Choroid plexus epithelial cell (primary cell): ENCODE measurements around the gene OR10J1.
"Not testable (repeated sequence)": the region's sequence is repeated elsewhere in the genome, so short reads cannot be mapped to it uniquely, and the experiment has no call there.

Experiments used
- DNase-seq: peaks from one replicate; pipeline ENCODE4 v3.0.0-alpha.2; 2010; ENCODE audit warnings: low read depth
- H3K4me3 ChIP-seq: 2 replicates; pipeline ENCODE4 v1.5.1; 2011; ENCODE audit warnings: low read depth, mild to moderate bottlenecking, control low read depth, low read length, moderate library complexity
- TF ChIP-seq, protein P1 (sequence below): conservative IDR thresholded peaks from 2 replicates; pipeline ENCODE4 v1.5.1; 2011; ENCODE audit warnings: low read depth, mild to moderate bottlenecking, control low read depth, inconsistent platforms, low read length, moderate library complexity

The OR10J1 gene

DNA sequence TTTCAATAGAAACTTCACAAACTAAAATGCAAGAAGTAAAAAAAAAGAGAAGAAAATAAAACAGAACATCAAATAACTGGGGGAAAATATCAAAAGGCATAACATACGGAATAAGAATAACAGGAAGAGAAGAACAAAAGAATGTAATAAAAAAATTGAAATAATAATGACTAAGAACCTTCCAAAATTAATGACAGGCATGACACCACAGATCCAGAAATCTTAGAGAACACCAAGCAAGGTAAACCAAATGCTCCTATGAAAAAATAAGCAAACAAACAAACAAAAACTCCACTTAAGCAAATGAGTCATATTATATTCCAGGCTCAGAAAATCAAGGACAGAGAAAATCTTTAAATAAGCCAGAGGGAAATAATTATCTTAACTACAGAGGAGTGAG lies 8.7 kb downstream of the OR10J1 start:
- DNase-seq: no peak
- TF ChIP-seq, protein P1, sequence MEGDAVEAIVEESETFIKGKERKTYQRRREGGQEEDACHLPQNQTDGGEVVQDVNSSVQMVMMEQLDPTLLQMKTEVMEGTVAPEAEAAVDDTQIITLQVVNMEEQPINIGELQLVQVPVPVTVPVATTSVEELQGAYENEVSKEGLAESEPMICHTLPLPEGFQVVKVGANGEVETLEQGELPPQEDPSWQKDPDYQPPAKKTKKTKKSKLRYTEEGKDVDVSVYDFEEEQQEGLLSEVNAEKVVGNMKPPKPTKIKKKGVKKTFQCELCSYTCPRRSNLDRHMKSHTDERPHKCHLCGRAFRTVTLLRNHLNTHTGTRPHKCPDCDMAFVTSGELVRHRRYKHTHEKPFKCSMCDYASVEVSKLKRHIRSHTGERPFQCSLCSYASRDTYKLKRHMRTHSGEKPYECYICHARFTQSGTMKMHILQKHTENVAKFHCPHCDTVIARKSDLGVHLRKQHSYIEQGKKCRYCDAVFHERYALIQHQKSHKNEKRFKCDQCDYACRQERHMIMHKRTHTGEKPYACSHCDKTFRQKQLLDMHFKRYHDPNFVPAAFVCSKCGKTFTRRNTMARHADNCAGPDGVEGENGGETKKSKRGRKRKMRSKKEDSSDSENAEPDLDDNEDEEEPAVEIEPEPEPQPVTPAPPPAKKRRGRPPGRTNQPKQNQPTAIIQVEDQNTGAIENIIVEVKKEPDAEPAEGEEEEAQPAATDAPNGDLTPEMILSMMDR: no peak
- H3K4me3 ChIP-seq: no peak overlapping the region

DNA sequence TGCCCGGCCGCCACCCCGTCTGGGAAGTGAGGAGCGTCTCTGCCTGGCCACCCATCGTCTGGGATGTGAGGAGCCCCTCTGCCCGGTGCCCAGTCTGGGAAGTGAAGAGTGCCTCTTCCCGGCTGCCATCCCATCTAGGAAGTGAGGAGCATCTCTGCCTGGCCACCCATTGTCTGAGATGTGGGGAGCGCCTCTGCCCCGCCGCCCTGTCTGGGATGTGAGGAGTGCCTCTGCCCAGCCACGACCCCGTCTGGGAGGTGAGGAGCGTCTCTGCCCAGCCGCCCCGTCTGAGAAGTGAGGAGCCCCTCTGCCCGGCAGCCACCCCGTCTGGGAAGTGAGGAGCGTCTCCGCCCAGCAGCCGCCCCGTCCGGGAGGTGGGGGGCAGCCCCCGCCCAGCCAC lies 10.1 kb downstream of the OR10J1 start:
- not testable (repeated sequence) for DNase-seq, H3K4me3 ChIP-seq

DNA sequence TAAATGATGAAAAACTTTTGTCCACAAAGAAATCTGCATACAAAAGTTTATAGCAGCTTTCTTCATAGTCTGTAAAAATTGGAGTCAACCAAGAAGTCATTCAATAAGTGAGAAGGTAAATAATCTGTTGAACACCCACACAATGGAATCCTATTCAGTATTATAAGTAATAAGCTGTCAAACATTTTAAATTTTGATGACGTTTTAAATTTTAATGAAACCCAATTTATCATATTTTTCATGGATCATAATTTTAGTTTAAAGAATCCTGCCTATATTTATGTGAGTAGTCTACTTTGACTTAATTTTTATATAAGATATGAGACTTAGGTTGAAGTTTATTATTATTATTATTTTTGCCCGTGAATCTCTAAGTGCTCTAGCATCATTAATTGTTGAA lies 20.0 kb downstream of the OR10J1 start:
- TF ChIP-seq, protein P1: no peak
- H3K4me3 ChIP-seq: no peak overlapping the region
- no peak for DNase-seq

DNA sequence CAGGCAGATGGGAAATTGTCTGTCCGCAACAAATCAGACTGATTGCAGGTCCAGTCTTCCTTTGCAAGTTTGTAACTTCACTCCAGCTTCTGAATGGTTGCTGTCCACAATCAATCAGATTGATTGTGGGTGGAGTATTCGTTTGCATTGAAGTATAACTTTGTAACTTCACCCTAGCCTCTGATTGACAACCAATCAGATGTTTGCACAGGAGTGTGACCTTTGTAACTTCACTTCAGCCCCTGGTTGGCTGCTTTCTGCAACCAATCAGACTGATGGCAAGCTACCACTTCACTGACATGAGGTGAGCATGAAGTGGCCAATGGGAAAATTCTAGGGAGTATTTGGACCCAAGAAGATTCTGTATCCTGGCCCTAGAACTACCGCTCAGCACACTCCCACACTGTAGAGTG lies 25.7 kb downstream of the OR10J1 start:
- TF ChIP-seq, protein P1: no peak
- no peak for DNase-seq
- no peak overlapping the region for H3K4me3 ChIP-seq

DNA sequence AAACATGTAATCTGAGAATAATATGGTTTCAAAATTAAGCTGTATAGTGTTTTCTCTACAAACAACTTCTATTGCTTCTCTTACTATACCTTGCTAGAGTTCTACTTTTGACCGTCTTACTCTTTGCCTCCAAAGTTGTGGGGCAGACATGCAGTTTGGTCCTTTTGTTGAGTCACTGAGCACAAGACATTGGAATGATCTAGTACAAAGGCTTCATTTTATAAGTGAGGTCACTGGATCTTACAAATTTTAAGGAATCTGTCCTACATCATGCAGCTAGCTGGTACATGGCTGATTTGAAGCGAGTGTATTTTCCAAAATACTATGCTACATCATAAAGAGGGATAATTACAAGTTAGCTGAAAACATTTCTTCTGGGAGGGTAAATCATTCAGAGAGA lies 28.8 kb downstream of the OR10J1 start:
- TF ChIP-seq, protein P1: no peak
- no peak overlapping the region for H3K4me3 ChIP-seq
- DNase-seq: no peak

DNA sequence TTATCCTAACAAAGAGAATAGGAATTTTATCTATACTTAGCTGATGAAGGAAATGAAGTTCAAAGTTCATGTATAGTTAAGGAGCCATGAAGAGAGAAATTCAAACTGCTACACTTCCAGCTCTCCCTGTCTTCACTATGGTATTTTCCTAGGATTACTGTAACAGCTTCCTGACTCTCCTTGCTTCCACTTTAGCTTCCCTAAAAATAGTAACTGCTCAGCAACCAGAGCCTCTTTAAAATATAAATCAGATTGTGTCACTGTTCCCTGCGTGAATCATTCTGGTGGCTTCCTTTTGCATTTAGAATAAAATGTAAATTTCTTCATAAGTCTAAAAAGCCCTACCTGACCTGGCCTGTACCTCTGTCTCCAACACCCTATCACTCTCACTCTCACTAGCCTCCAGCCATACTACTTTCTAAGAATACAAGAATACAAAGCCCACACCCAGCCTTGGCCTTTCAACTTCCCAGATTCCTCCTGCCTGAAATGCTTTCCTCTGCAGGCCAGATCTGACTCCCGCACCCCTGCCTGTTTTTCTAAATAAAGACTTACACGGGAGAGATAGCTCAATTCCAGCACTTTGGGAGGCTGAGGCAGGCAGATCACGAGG lies 30.5 kb downstream of the OR10J1 start:
- TF ChIP-seq, protein P1: no peak
- DNase-seq: no peak

DNA sequence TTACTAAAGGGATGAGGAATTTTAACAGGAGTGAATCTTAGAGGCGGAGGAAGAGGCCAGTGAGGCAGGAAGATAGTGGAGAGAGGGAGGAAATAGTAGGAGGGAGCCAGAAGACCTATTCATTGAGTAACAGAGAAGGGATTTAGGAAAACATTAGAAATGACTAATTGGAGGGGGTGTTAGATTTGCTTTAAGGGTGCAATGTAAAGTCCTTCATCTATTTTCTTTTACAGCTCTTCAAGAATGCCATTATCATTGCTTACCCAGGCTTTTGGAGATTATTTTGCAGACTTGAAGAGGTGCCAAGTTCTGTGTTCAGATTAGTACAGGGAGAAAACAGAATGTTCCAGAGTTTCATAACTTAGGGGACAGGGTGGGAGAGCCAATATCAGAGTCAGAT lies 33.8 kb downstream of the OR10J1 start:
- H3K4me3 ChIP-seq: no peak overlapping the region
- DNase-seq: peak; percentile 35
- TF ChIP-seq, protein P1: no peak

More for the DNA sequence above, 30.5 kb downstream of the OR10J1 start:
- H3K4me3 ChIP-seq: no peak overlapping the region

DNA sequence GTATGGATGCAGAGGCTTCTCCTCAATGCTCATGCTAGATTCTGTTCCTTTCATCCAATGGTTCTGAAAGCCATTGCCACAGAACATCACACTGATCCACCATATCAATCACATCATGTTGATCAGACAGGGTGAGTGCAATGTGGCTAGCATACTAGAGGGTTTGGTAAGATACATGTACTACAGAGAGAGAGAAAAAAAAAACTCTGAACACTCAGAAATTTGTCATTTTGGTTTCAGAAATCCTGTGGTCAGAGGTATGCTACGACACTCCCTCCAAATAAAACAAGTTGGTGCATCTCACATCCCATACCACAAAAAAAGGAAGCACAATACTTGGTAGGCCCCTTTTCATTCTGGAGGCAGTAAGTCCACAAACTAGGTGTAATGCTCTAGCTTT lies 35.4 kb downstream of the OR10J1 start:
- DNase-seq: no peak
- TF ChIP-seq, protein P1: no peak
- no peak overlapping the region for H3K4me3 ChIP-seq
